GM23338 (cell line): Measurements from ENCODE around the gene EPHA10. TPM values are rescaled to one million over a fixed set of nuclear protein-coding genes. Genes with fewer than 3 reads are reported as not detected.

Experiments used
- ATAC-seq: fragments of 200-7000 bp; cut with Tn5 transposase; 3 replicates; pipeline ENCODE4 v1.9.1; 2020
- DNase-seq: peaks from one replicate; pipeline ENCODE4 v3.0.0-alpha.2; 2015; ENCODE audit warnings: low spot score
- H2AFZ ChIP-seq: fragments of 200-600 bp; sonication (generic); 2 replicates; pipeline ENCODE4 v1.8.0; 2016; ENCODE audit warnings: antibody characterized with exemption, mild to moderate bottlenecking, moderate library complexity
- H3F3A ChIP-seq: fragments of 200-600 bp; sonication (generic); replicated peaks from 2 replicates; pipeline ENCODE4 v1.8.0; 2017; ENCODE audit warnings: antibody characterized with exemption, mixed run types, low read depth
- H3K27ac ChIP-seq: fragments of 200-600 bp; sonication (generic); 2 replicates; pipeline ENCODE4 v1.6.1; 2016; ENCODE audit warnings: low read depth
- H3K27me3 ChIP-seq: fragments of 200-600 bp; sonication (generic); 2 replicates; pipeline ENCODE4 v1.8.0; 2016; ENCODE audit warnings: mild to moderate bottlenecking, mixed run types, moderate library complexity; ENCODE audit not compliant: insufficient read depth
- H3K36me3 ChIP-seq: fragments of 200-600 bp; sonication (generic); 2 replicates; pipeline ENCODE4 v1.8.0; 2016; ENCODE audit warnings: mild to moderate bottlenecking; ENCODE audit not compliant: insufficient read depth
- H3K4me1 ChIP-seq: fragments of 200-600 bp; sonication (generic); 2 replicates; pipeline ENCODE4 v1.8.0; 2016; ENCODE audit warnings: mild to moderate bottlenecking, moderate library complexity; ENCODE audit not compliant: insufficient read depth
- H3K4me2 ChIP-seq: fragments of 200-600 bp; sonication (generic); 2 replicates; pipeline ENCODE4 v1.7.1; 2017; ENCODE audit warnings: mixed run types
- H3K4me3 ChIP-seq: fragments of 200-600 bp; sonication (generic); 2 replicates; pipeline ENCODE4 v1.6.1; 2016; ENCODE audit warnings: mixed run types
- H3K79me2 ChIP-seq: fragments of 200-600 bp; sonication (generic); replicated peaks from 2 replicates; pipeline ENCODE4 v1.8.0; 2017; ENCODE audit warnings: mild to moderate bottlenecking; ENCODE audit not compliant: insufficient read depth
- H3K9me2 ChIP-seq: fragments of 200-600 bp; sonication (generic); 2 replicates; pipeline ENCODE4 v1.8.0; 2017; ENCODE audit not compliant: insufficient read depth
- H4K20me1 ChIP-seq: fragments of 200-600 bp; sonication (generic); replicated peaks from 2 replicates; pipeline ENCODE4 v1.8.0; 2017; ENCODE audit warnings: mild to moderate bottlenecking; ENCODE audit not compliant: insufficient read depth
- H3K27ac Mint-ChIP-seq: 2 replicates; pipeline ENCODE4 v1.8.0; 2020; ENCODE audit warnings: inconsistent platforms, mild to moderate bottlenecking, moderate library complexity, mixed read lengths
- H3K27me3 Mint-ChIP-seq: 3 replicates; pipeline ENCODE4 v1.8.0; 2022; ENCODE audit warnings: low read depth, mild to moderate bottlenecking, moderate library complexity, mixed read lengths, inconsistent platforms; ENCODE audit not compliant: insufficient read depth, poor library complexity
- H3K36me3 Mint-ChIP-seq: 3 replicates; pipeline ENCODE4 v1.8.0; 2021; ENCODE audit warnings: low read depth, mild to moderate bottlenecking, inconsistent platforms, moderate library complexity, mixed read lengths
- H3K4me1 Mint-ChIP-seq: 3 replicates; pipeline ENCODE4 v1.8.0; 2020; ENCODE audit warnings: mild to moderate bottlenecking, inconsistent platforms, mixed read lengths
- H3K4me3 Mint-ChIP-seq: 3 replicates; pipeline ENCODE4 v1.8.0; 2021; ENCODE audit warnings: moderate library complexity, mild to moderate bottlenecking, inconsistent platforms, mixed read lengths
- H3K9me3 Mint-ChIP-seq: 3 replicates; pipeline ENCODE4 v1.8.0; 2020; ENCODE audit warnings: moderate library complexity, mild to moderate bottlenecking, inconsistent platforms, mixed read lengths
- CREB1 ChIP-seq: fragments of 250-450 bp; sonication (Bioruptor Pico); IDR thresholded peaks from 2 replicates; pipeline ENCODE4 v1.5.0; 2020; ENCODE audit warnings: low read depth, mild to moderate bottlenecking, moderate library complexity
- EZH2 ChIP-seq: fragments of 200-600 bp; sonication (generic); IDR thresholded peaks from one replicate; pipeline ENCODE4 v1.8.0; 2017; ENCODE audit warnings: antibody characterized with exemption, mild to moderate bottlenecking, low read depth; ENCODE audit not compliant: unreplicated experiment
- EZH2phosphoT487 ChIP-seq: fragments of 200-600 bp; sonication (generic); IDR thresholded peaks from one replicate; pipeline ENCODE4 v1.8.1; 2018; ENCODE audit warnings: antibody characterized with exemption; ENCODE audit not compliant: unreplicated experiment
- JUNB ChIP-seq: IDR thresholded peaks from one replicate; pipeline ENCODE4 v1.6.1; 2016; ENCODE audit warnings: antibody characterized with exemption; ENCODE audit not compliant: unreplicated experiment
- NANOG ChIP-seq: IDR thresholded peaks from 2 replicates; pipeline ENCODE4 v1.6.1; 2016; ENCODE audit warnings: antibody characterized with exemption, borderline replicate concordance
- POLR2AphosphoS5 ChIP-seq: IDR thresholded peaks from 2 replicates; pipeline ENCODE4 v1.6.1; 2016; ENCODE audit warnings: antibody characterized with exemption, low read depth
- STAT1 ChIP-seq: IDR thresholded peaks from one replicate; pipeline ENCODE4 v1.6.1; 2016; ENCODE audit warnings: antibody characterized with exemption; ENCODE audit not compliant: unreplicated experiment
- ZNF114 ChIP-seq: fragments of 250-450 bp; sonication (Bioruptor Pico); IDR thresholded peaks from 2 replicates; pipeline ENCODE4 v1.5.0; 2020; ENCODE audit warnings: mild to moderate bottlenecking, moderate library complexity
- ZNF331 ChIP-seq: fragments of 250-450 bp; sonication (Bioruptor Pico); IDR thresholded peaks from 2 replicates; pipeline ENCODE4 v1.5.0; 2020; ENCODE audit warnings: low read depth, mild to moderate bottlenecking, moderate library complexity
- polyA plus RNA-seq: library from polyadenylated mRNA; unstranded; fragments of >200 nt; fragmentation: Nextera tagmentation; extraction: Ambion mirVana; gene quantifications from 2 replicates; pipeline ENCODE4 v1.2.1, GENCODE V29; 2016
- total RNA-seq: library from RNA; depleted of rRNA; stranded (reverse); fragments of >200 nt; shearing (Covaris generic); gene quantifications from 2 replicates; pipeline ENCODE4 v1.2.3, GENCODE V29; 2014
- TF ChIP-seq, protein P1 (sequence below): fragments of 250-450 bp; sonication (Bioruptor Pico); IDR thresholded peaks from 2 replicates; pipeline ENCODE4 v1.5.0; 2020; ENCODE audit warnings: mild to moderate bottlenecking, moderate library complexity
- TF ChIP-seq, protein P2 (sequence below): IDR thresholded peaks from 2 replicates; pipeline ENCODE4 v1.6.1; 2016; ENCODE audit warnings: antibody characterized with exemption
- TF ChIP-seq, protein P3 (sequence below): IDR thresholded peaks from one replicate; pipeline ENCODE4 v1.6.1; 2018; ENCODE audit warnings: antibody characterized with exemption; ENCODE audit not compliant: unreplicated experiment

EPHA10 gene
- total and polyA plus RNA-seq, 2 experiments from 2014 or later = 0.76 to 2.4 TPM

DNA sequence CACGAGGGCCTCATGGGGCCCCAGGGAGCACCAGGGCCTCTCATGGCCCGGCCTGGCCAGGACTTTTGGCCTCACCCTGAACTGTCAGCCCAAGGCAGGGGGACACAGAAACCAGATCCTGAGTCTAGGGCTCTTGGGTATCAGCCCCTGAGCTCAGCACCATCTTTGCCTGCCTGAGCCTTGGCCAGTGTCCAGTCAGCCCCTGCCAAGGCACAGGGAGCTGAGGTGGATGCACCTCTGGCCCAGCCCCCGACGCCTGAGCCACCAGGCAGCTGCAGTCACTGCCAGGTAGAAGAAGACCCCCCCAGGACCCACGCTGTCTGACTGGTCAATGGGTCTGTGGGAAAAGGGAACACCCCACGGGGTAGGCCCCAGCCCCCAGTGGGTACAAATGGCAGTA lies 47.3 kb downstream of the EPHA10 start:
- peaks cover 3% of the 10 kb centered on the region; the same call in 2 of the 3 replicates for H3K4me1 Mint-ChIP-seq
- H2AFZ ChIP-seq = no peak overlapping the region
- H3K36me3 ChIP-seq = no peaks in the 10 kb centered on the region
- no peaks in the 10 kb centered on the region for H3K36me3 Mint-ChIP-seq
- no peak overlapping the region for H3K27ac ChIP-seq
- H3K27me3 ChIP-seq = no peaks in the 10 kb centered on the region
- no peaks in the 10 kb centered on the region for H3K9me2 ChIP-seq
- H3K27me3 Mint-ChIP-seq = peaks cover 3% of the 10 kb centered on the region
- no peak for TF ChIP-seq JUNB
- ATAC-seq (no peak), DNase-seq (no peak)
- no peaks in the 10 kb centered on the region for H3K79me2 ChIP-seq
- H3F3A ChIP-seq = no peaks in the 10 kb centered on the region
- H3K4me3 Mint-ChIP-seq = no peak overlapping the region
- H3K9me3 Mint-ChIP-seq = no peaks in the 10 kb centered on the region
- H3K4me3 ChIP-seq = no peak overlapping the region
- no peak overlapping the region for H3K4me2 ChIP-seq
- H3K4me1 ChIP-seq = no peaks in the 10 kb centered on the region
- no peaks in the 10 kb centered on the region for H4K20me1 ChIP-seq
- H3K27ac Mint-ChIP-seq = no peak overlapping the region

DNA sequence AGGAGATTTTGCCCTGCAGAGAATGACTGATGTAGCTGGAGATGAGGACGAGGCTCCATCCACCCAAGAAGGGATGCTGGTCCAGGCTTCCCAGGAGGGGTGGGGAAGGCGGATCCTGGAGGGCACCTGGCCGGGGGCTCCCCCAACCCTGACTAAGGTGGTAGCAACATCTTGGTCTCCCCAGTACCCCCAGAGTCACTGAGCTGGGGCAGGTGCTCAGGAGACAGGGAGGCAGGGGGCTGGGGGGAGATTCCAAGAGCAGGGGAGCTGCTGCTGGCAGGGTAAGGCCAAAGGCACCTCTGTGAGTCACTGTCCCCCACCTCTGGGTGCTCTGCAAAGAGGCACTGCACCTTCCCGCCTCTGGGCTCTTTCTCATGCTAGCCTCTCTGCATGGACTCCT lies 48.6 kb downstream of the EPHA10 start:
- no peak overlapping the region for H3K4me2 ChIP-seq
- H3K4me1 ChIP-seq = no peaks in the 10 kb centered on the region
- H3F3A ChIP-seq = no peaks in the 10 kb centered on the region
- H2AFZ ChIP-seq = no peak overlapping the region
- DNase-seq (no peak), ATAC-seq (no peak)
- no peaks in the 10 kb centered on the region for H3K9me2 ChIP-seq
- no peaks in the 10 kb centered on the region for H3K36me3 Mint-ChIP-seq
- H3K4me3 ChIP-seq = no peak overlapping the region
- no peaks in the 10 kb centered on the region for H3K36me3 ChIP-seq
- no peaks in the 10 kb centered on the region for H3K27me3 ChIP-seq
- H3K4me3 Mint-ChIP-seq = no peak overlapping the region
- H3K79me2 ChIP-seq = no peaks in the 10 kb centered on the region
- H3K27ac ChIP-seq = no peak overlapping the region
- H3K4me1 Mint-ChIP-seq = peaks cover 3% of the 10 kb centered on the region; the same call in 2 of the 3 replicates
- H4K20me1 ChIP-seq = no peaks in the 10 kb centered on the region
- H3K27me3 Mint-ChIP-seq = peaks cover 3% of the 10 kb centered on the region
- no peaks in the 10 kb centered on the region for H3K9me3 Mint-ChIP-seq
- no peak overlapping the region for H3K27ac Mint-ChIP-seq
- TF ChIP-seq STAT1 (no peak), ZNF331 (CRISPR knock-in tag) (no peak), NANOG (no peak), EZH2 (no peak), EZH2phosphoT487 (no peak), ZNF114 (CRISPR knock-in tag) (no peak), CREB1 (CRISPR knock-in tag) (no peak), JUNB (no peak), POLR2AphosphoS5 (no peak)
- TF ChIP-seq, protein P1, sequence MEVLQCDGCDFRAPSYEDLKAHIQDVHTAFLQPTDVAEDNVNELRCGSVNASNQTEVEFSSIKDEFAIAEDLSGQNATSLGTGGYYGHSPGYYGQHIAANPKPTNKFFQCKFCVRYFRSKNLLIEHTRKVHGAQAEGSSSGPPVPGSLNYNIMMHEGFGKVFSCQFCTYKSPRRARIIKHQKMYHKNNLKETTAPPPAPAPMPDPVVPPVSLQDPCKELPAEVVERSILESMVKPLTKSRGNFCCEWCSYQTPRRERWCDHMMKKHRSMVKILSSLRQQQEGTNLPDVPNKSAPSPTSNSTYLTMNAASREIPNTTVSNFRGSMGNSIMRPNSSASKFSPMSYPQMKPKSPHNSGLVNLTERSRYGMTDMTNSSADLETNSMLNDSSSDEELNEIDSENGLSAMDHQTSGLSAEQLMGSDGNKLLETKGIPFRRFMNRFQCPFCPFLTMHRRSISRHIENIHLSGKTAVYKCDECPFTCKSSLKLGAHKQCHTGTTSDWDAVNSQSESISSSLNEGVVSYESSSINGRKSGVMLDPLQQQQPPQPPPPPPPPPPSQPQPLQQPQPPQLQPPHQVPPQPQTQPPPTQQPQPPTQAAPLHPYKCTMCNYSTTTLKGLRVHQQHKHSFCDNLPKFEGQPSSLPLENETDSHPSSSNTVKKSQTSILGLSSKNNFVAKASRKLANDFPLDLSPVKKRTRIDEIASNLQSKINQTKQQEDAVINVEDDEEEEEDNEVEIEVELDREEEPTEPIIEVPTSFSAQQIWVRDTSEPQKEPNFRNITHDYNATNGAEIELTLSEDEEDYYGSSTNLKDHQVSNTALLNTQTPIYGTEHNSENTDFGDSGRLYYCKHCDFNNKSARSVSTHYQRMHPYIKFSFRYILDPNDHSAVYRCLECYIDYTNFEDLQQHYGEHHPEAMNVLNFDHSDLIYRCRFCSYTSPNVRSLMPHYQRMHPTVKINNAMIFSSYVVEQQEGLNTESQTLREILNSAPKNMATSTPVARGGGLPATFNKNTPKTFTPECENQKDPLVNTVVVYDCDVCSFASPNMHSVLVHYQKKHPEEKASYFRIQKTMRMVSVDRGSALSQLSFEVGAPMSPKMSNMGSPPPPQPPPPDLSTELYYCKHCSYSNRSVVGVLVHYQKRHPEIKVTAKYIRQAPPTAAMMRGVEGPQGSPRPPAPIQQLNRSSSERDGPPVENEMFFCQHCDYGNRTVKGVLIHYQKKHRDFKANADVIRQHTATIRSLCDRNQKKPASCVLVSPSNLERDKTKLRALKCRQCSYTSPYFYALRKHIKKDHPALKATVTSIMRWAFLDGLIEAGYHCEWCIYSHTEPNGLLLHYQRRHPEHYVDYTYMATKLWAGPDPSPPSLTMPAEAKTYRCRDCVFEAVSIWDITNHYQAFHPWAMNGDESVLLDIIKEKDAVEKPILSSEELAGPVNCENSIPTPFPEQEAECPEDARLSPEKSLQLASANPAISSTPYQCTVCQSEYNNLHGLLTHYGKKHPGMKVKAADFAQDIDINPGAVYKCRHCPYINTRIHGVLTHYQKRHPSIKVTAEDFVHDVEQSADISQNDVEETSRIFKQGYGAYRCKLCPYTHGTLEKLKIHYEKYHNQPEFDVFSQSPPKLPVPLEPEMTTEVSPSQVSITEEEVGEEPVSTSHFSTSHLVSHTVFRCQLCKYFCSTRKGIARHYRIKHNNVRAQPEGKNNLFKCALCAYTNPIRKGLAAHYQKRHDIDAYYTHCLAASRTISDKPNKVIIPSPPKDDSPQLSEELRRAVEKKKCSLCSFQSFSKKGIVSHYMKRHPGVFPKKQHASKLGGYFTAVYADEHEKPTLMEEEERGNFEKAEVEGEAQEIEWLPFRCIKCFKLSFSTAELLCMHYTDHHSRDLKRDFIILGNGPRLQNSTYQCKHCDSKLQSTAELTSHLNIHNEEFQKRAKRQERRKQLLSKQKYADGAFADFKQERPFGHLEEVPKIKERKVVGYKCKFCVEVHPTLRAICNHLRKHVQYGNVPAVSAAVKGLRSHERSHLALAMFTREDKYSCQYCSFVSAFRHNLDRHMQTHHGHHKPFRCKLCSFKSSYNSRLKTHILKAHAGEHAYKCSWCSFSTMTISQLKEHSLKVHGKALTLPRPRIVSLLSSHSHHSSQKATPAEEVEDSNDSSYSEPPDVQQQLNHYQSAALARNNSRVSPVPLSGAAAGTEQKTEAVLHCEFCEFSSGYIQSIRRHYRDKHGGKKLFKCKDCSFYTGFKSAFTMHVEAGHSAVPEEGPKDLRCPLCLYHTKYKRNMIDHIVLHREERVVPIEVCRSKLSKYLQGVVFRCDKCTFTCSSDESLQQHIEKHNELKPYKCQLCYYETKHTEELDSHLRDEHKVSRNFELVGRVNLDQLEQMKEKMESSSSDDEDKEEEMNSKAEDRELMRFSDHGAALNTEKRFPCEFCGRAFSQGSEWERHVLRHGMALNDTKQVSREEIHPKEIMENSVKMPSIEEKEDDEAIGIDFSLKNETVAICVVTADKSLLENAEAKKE = no peak
- TF ChIP-seq, protein P2, sequence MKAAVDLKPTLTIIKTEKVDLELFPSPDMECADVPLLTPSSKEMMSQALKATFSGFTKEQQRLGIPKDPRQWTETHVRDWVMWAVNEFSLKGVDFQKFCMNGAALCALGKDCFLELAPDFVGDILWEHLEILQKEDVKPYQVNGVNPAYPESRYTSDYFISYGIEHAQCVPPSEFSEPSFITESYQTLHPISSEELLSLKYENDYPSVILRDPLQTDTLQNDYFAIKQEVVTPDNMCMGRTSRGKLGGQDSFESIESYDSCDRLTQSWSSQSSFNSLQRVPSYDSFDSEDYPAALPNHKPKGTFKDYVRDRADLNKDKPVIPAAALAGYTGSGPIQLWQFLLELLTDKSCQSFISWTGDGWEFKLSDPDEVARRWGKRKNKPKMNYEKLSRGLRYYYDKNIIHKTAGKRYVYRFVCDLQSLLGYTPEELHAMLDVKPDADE = no peak
- TF ChIP-seq, protein P3, sequence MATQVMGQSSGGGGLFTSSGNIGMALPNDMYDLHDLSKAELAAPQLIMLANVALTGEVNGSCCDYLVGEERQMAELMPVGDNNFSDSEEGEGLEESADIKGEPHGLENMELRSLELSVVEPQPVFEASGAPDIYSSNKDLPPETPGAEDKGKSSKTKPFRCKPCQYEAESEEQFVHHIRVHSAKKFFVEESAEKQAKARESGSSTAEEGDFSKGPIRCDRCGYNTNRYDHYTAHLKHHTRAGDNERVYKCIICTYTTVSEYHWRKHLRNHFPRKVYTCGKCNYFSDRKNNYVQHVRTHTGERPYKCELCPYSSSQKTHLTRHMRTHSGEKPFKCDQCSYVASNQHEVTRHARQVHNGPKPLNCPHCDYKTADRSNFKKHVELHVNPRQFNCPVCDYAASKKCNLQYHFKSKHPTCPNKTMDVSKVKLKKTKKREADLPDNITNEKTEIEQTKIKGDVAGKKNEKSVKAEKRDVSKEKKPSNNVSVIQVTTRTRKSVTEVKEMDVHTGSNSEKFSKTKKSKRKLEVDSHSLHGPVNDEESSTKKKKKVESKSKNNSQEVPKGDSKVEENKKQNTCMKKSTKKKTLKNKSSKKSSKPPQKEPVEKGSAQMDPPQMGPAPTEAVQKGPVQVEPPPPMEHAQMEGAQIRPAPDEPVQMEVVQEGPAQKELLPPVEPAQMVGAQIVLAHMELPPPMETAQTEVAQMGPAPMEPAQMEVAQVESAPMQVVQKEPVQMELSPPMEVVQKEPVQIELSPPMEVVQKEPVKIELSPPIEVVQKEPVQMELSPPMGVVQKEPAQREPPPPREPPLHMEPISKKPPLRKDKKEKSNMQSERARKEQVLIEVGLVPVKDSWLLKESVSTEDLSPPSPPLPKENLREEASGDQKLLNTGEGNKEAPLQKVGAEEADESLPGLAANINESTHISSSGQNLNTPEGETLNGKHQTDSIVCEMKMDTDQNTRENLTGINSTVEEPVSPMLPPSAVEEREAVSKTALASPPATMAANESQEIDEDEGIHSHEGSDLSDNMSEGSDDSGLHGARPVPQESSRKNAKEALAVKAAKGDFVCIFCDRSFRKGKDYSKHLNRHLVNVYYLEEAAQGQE = no peak
